IMR-90 (cell line): ENCODE measurements around the gene ABHD2. TPM values are rescaled to one million over a fixed set of nuclear protein-coding genes. Genes with fewer than 3 reads are reported as not detected.

Experiments
- ATAC-seq: fragments of 200-7000 bp; cut with Tn5 transposase; 2 replicates; pipeline ENCODE4 v1.9.1; 2020; ENCODE audit warnings: low read depth, mild to moderate bottlenecking, moderate library complexity
- BruUV-seq: library from RNA; stranded (reverse); fragments of 400-500 nt; replicated peaks from 2 replicates; lab custom pipeline; 2021; lab: Mats Ljungman, UMichigan
- CTCF ChIA-PET: fragments of 300-600 bp; formaldehyde crosslinking; extraction: SDS; loops from one replicate; lab custom pipeline; 2021; ENCODE audit warnings: antibody characterized with exemption; lab: Yijun Ruan, JAX
- POLR2A ChIA-PET: fragments of 300-600 bp; sonication (Branson Sonifier 250); formaldehyde crosslinking; loops from one replicate; lab custom pipeline; 2022; ENCODE audit warnings: antibody characterized with exemption; ENCODE audit not compliant: unreplicated experiment; lab: Charles Lee
- DNase-seq: peaks from one replicate; pipeline ENCODE4 v3.0.0; 2013
- H2AFZ ChIP-seq: replicated peaks from 2 replicates; pipeline ENCODE3; 2013; ENCODE audit warnings: low read length, mild to moderate bottlenecking; ENCODE audit not compliant: poor library complexity
- H2AK5ac ChIP-seq: 2 replicates; pipeline ENCODE4 v1.6.1; 2013; ENCODE audit warnings: low read depth, low read length, inconsistent platforms
- H2AK9ac ChIP-seq: replicated peaks from 2 replicates; pipeline ENCODE3; 2013; ENCODE audit warnings: mild to moderate bottlenecking, low read depth, low read length, moderate library complexity; ENCODE audit not compliant: poor library complexity
- H2BK120ac ChIP-seq: 2 replicates; pipeline ENCODE4 v1.6.1; 2013; ENCODE audit warnings: low read depth, low read length, inconsistent platforms
- H2BK15ac ChIP-seq: 3 replicates; pipeline ENCODE4 v1.6.1; 2013; ENCODE audit warnings: low read depth, low read length, inconsistent platforms
- H2BK20ac ChIP-seq: 2 replicates; pipeline ENCODE4 v1.6.1; 2013; ENCODE audit warnings: low read depth, mild to moderate bottlenecking, inconsistent platforms, low read length, moderate library complexity
- H2BK5ac ChIP-seq: 2 replicates; pipeline ENCODE4 v1.6.1; 2013; ENCODE audit warnings: mild to moderate bottlenecking, low read depth, low read length, inconsistent platforms; ENCODE audit not compliant: poor library complexity, severe bottlenecking
- H3K14ac ChIP-seq: replicated peaks from 2 replicates; pipeline ENCODE4 v1.6.1; 2013; ENCODE audit warnings: low read depth, low read length, inconsistent platforms
- H3K18ac ChIP-seq: 2 replicates; pipeline ENCODE4 v1.6.1; 2013; ENCODE audit warnings: low read depth, low read length, control low read depth
- H3K23ac ChIP-seq: 2 replicates; pipeline ENCODE4 v1.6.1; 2013; ENCODE audit warnings: low read depth, low read length, inconsistent platforms
- H3K27ac ChIP-seq: 2 replicates; pipeline ENCODE4 v1.5.1; 2013; ENCODE audit warnings: mild to moderate bottlenecking, control low read depth, low read length; ENCODE audit not compliant: insufficient read depth
- H3K27me3 ChIP-seq: 2 replicates; pipeline ENCODE4 v1.6.1; 2013; ENCODE audit warnings: low read length; ENCODE audit not compliant: control insufficient read depth, insufficient read depth
- H3K36me3 ChIP-seq: 2 replicates; pipeline ENCODE4 v1.6.1; 2013; ENCODE audit warnings: low read length, mixed read lengths; ENCODE audit not compliant: control insufficient read depth, insufficient read depth
- H3K4ac ChIP-seq: 2 replicates; pipeline ENCODE4 v1.6.1; 2013; ENCODE audit warnings: low read depth, low read length, inconsistent platforms
- H3K4me1 ChIP-seq: 2 replicates; pipeline ENCODE4 v1.6.1; 2013; ENCODE audit warnings: low read length, mixed read lengths; ENCODE audit not compliant: control insufficient read depth, insufficient read depth
- H3K4me2 ChIP-seq: 2 replicates; pipeline ENCODE4 v1.6.1; 2013; ENCODE audit warnings: low read depth, mild to moderate bottlenecking, control low read depth, low read length, moderate library complexity
- H3K4me3 ChIP-seq: 2 replicates; pipeline ENCODE4 v1.5.1; 2013; ENCODE audit warnings: low read depth, mild to moderate bottlenecking, control low read depth, low read length, moderate library complexity; ENCODE audit not compliant: insufficient read depth
- H3K56ac ChIP-seq: 2 replicates; pipeline ENCODE4 v1.6.1; 2013; ENCODE audit warnings: low read length, inconsistent platforms; ENCODE audit not compliant: insufficient read depth; ENCODE audit errors: extremely low read depth
- H3K79me1 ChIP-seq, 2 experiments: 2 replicates each; pipeline ENCODE4 v1.6.1; 2013; ENCODE audit warnings: low read length in 2 of 2, inconsistent platforms in 1 of 2, low read depth in 1 of 2
- H3K9ac ChIP-seq: 2 replicates; pipeline ENCODE4 v1.6.1; 2013; ENCODE audit warnings: low read depth, low read length, control low read depth
- H3K9me1 ChIP-seq: 2 replicates; pipeline ENCODE4 v1.6.1; 2013; ENCODE audit warnings: low read length, inconsistent platforms; ENCODE audit not compliant: insufficient read depth
- H3K9me3 ChIP-seq: 2 replicates; pipeline ENCODE4 v1.6.1; 2013; ENCODE audit warnings: low read length; ENCODE audit not compliant: control insufficient read depth, insufficient read depth
- H4K20me1 ChIP-seq: 2 replicates; pipeline ENCODE4 v1.6.1; 2013; ENCODE audit warnings: low read length, inconsistent platforms; ENCODE audit not compliant: insufficient read depth
- H4K5ac ChIP-seq: 2 replicates; pipeline ENCODE4 v1.6.1; 2013; ENCODE audit warnings: mild to moderate bottlenecking, low read depth, low read length, control low read depth
- H4K8ac ChIP-seq, 2 experiments: 2 replicates each; pipeline ENCODE4 v1.6.1; 2013; ENCODE audit warnings: low read depth in 2 of 2, low read length in 2 of 2, control low read depth in 1 of 2, inconsistent platforms in 1 of 2
- H4K91ac ChIP-seq: 2 replicates; pipeline ENCODE4 v1.6.1; 2013; ENCODE audit warnings: low read depth, low read length, inconsistent platforms; ENCODE audit not compliant: insufficient read depth
- BHLHE40 ChIP-seq: fragments of 150-350 bp; IDR thresholded peaks from 2 replicates; pipeline ENCODE4 v1.6.1; 2016; ENCODE audit warnings: mild to moderate bottlenecking, low read depth, low read length
- CTCF ChIP-seq: conservative IDR thresholded peaks from 2 replicates; pipeline ENCODE4 v1.5.1; 2012; ENCODE audit warnings: mild to moderate bottlenecking, low read depth, low read length, improper control_type of control experiment
- ELK1 ChIP-seq: fragments of 150-350 bp; IDR thresholded peaks from 2 replicates; pipeline ENCODE4 v1.6.1; 2016; ENCODE audit warnings: low read depth, mild to moderate bottlenecking, low read length, moderate library complexity, borderline replicate concordance
- FOS ChIP-seq: fragments of 150-350 bp; IDR thresholded peaks from 2 replicates; pipeline ENCODE4 v1.6.1; 2016; ENCODE audit warnings: low read depth, low read length
- MAFK ChIP-seq: IDR thresholded peaks from 2 replicates; pipeline ENCODE4 v1.6.1; 2012; ENCODE audit warnings: low read depth, low read length, improper control_type of control experiment
- MAZ ChIP-seq: IDR thresholded peaks from 2 replicates; pipeline ENCODE4 v1.6.1; 2012; ENCODE audit warnings: low read depth, mild to moderate bottlenecking, low read length, improper control_type of control experiment, moderate library complexity, borderline replicate concordance
- MXI1 ChIP-seq: IDR thresholded peaks from 2 replicates; pipeline ENCODE4 v1.6.1; 2012; ENCODE audit warnings: low read depth, mild to moderate bottlenecking, low read length, moderate library complexity, borderline replicate concordance
- NFE2L2 ChIP-seq: fragments of 150-350 bp; IDR thresholded peaks from 2 replicates; pipeline ENCODE4 v1.6.1; 2016; ENCODE audit warnings: low read depth, mild to moderate bottlenecking, low read length
- POLR2A ChIP-seq: IDR thresholded peaks from 2 replicates; pipeline ENCODE4 v1.6.1; 2012; ENCODE audit warnings: mild to moderate bottlenecking, low read depth, low read length
- RAD21 ChIP-seq: IDR thresholded peaks from 2 replicates; pipeline ENCODE4 v1.6.1; 2012; ENCODE audit warnings: low read length, improper control_type of control experiment
- RCOR1 ChIP-seq: IDR thresholded peaks from 2 replicates; pipeline ENCODE4 v1.6.1; 2012; ENCODE audit warnings: mild to moderate bottlenecking, low read length, improper control_type of control experiment; ENCODE audit not compliant: insufficient replicate concordance
- RFX5 ChIP-seq: IDR thresholded peaks from 2 replicates; pipeline ENCODE4 v1.8.0; 2012; ENCODE audit warnings: low read depth, mild to moderate bottlenecking, low read length, moderate library complexity
- USF2 ChIP-seq: fragments of 150-350 bp; IDR thresholded peaks from 2 replicates; pipeline ENCODE4 v1.6.1; 2017; ENCODE audit warnings: mild to moderate bottlenecking, antibody characterized with exemption, low read length, low read depth
- WGBS, 2 experiments: methylation state at CpG; one replicate each; pipeline versions ENCODE4 v1.1.5 to v1.1.7; 2013; ENCODE audit warnings: missing lambda C conversion rate in 2 of 2; ENCODE audit not compliant: insufficient read length in 1 of 2; ENCODE audit errors: extremely low coverage in 2 of 2; 5-methylcytosine and 5-hydroxymethylcytosine counted together
- dilution Hi-C: fragments of 300-500 bp; cut with HindIII; formaldehyde crosslinking; loops from one replicate; pipeline ENCODE4 v1.14.3; 2018; ENCODE audit warnings: low sequenced_read_pairs; ENCODE audit not compliant: unreplicated experiment
- in situ Hi-C: fragments of 300-500 bp; cut with MboI; formaldehyde crosslinking; loops from 3 replicates; pipeline ENCODE4 v1.14.3; 2019; ENCODE audit warnings: low sequenced_read_pairs, inconsistent platforms, mixed read lengths
- intact Hi-C: fragments of 100-400 bp; cut with micrococcal nuclease; formaldehyde crosslinking; loops from 2 replicates; pipeline ENCODE4 v1.10.0; 2022
- polyA plus RNA-seq, 3 experiments: library from polyadenylated mRNA; depleted of rRNA; stranded (reverse); fragments of >200 nt; gene quantifications; 2 replicates each; pipeline ENCODE4 v1.2.3, GENCODE V29; 2012; ENCODE audit warnings: low replicate concordance in 1 of 3
- total RNA-seq: library from RNA; depleted of rRNA; stranded (reverse); fragments of >200 nt; gene quantifications from 2 replicates; pipeline ENCODE4 v1.2.3, GENCODE V29; 2012

ABHD2 gene
- total and polyA plus RNA-seq, 2 of the 4 experiments (the other 2 are of a cell fraction) = 31.2 to 62.9 TPM

GRCh38 chr15:89089316-89090230 is 1.3 kb downstream of the ABHD2 start:
- peak overlapping the region; percentile 79 for H2AK9ac ChIP-seq
- ChIA-PET POLR2A (interaction anchor here (0.6 kb wide), 1 partner anchor 18 kb away, joined by 4 read pairs; no protein-coding TSS in a partner anchor), CTCF (no interaction called here)
- H2AK5ac ChIP-seq = peak overlapping the region; percentile 52; the same call in 1 of the 2 replicates
- H3K56ac ChIP-seq = no peak overlapping the region
- no peaks in the 10 kb centered on the region for H3K27me3 ChIP-seq
- H2BK20ac ChIP-seq = 0 out of 2 replicates have a peak overlapping the region, but pooled peaks have one; percentile 20
- peak overlapping the region; percentile 89 for H2AFZ ChIP-seq
- dilution Hi-C loops = no loop called here
- no peak overlapping the region for H4K8ac ChIP-seq
- intact Hi-C loops = no loop called here
- H3K4me2 ChIP-seq = peak overlapping the region; percentile 88
- peak overlapping the region; percentile 34 for H2BK5ac ChIP-seq
- no peaks in the 10 kb centered on the region for H3K9me3 ChIP-seq
- H3K4me3 ChIP-seq = peak overlapping the region; percentile 73
- WGBS, 2 experiments = no CpG with 5 or more reads among the region's 5 CpGs
- peaks cover 11% of the 10 kb centered on the region; the same call in 1 of the 2 replicates for H3K9me1 ChIP-seq
- H2BK15ac ChIP-seq = peak overlapping the region; percentile 42; the same call in 2 of the 3 replicates
- H3K23ac ChIP-seq = peak overlapping the region; percentile 91
- no peak overlapping the region for H3K14ac ChIP-seq
- BruUV-seq = TSS peak; percentile 18
- no peak overlapping the region for H4K91ac ChIP-seq
- H4K5ac ChIP-seq = no peak overlapping the region
- H3K4me1 ChIP-seq = peaks cover 16% of the 10 kb centered on the region
- H3K18ac ChIP-seq = no peak overlapping the region
- ATAC-seq (no peak), DNase-seq (no peak)
- H2BK120ac ChIP-seq = 0 out of 2 replicates have a peak overlapping the region, but pooled peaks have one; percentile 15
- peak overlapping the region; percentile 56; the same call in 1 of the 2 replicates for H3K4ac ChIP-seq
- H3K79me1 ChIP-seq = peaks cover 13 to 56% of the 10 kb centered on the region in 2 experiments; a peak in 3 of 4 replicates
- in situ Hi-C loops = no loop called here
- peaks cover 2% of the 10 kb centered on the region; the same call in 1 of the 2 replicates for H3K36me3 ChIP-seq
- H3K9ac ChIP-seq = peak overlapping the region; percentile 63; the same call in 1 of the 2 replicates
- H4K20me1 ChIP-seq = no peaks in the 10 kb centered on the region
- H3K27ac ChIP-seq = peak overlapping the region; percentile 52; the same call in 1 of the 2 replicates
- TF ChIP-seq MAZ = no peak
- TF ChIP-seq CTCF = no peak
- TF ChIP-seq ELK1 = no peak
- no peak for TF ChIP-seq NFE2L2
- no peak for TF ChIP-seq RAD21
- no peak for TF ChIP-seq BHLHE40
- no peak for TF ChIP-seq FOS
- no peak for TF ChIP-seq POLR2A
- TF ChIP-seq USF2 = no peak
- TF ChIP-seq RFX5 = no peak
- TF ChIP-seq MAFK = no peak
- TF ChIP-seq RCOR1 = no peak
- no peak for TF ChIP-seq MXI1
